GM12878 (cell line): ENCODE measurements around the gene ROCK2. TPM values are rescaled to one million over a fixed set of nuclear protein-coding genes. Genes with fewer than 3 reads are reported as not detected.

ENCODE experiments used
- ATAC-seq: fragments of 200-7000 bp; cut with Tn5 transposase; 3 replicates; pipeline ENCODE4 v1.9.1; 2020; ENCODE audit warnings: mild to moderate bottlenecking, moderate library complexity
- BruUV-seq: library from RNA; stranded (reverse); fragments of 400-500 nt; replicated peaks from 2 replicates; lab custom pipeline; 2021; lab: Mats Ljungman, UMichigan
- CTCF ChIA-PET: fragments of 300-600 bp; sonication (Branson Sonifier 250); formaldehyde crosslinking; extraction: SDS; loops from one replicate; lab custom pipeline; 2021; ENCODE audit warnings: inconsistent platforms; lab: Yijun Ruan, JAX
- POLR2A ChIA-PET: fragments of 350-600 bp; formaldehyde crosslinking; extraction: SDS; loops from one replicate; lab custom pipeline; 2021; ENCODE audit warnings: inconsistent platforms; lab: Charles Lee
- RAD21 ChIA-PET: fragments of 300-600 bp; sonication (Branson Sonifier 250); formaldehyde crosslinking; loops from one replicate; lab custom pipeline; 2023; ENCODE audit warnings: antibody characterized with exemption; ENCODE audit not compliant: unreplicated experiment; lab: Charles Lee
- SMC1A ChIA-PET: fragments of 300-600 bp; sonication (Branson Sonifier 250); formaldehyde crosslinking; loops from one replicate; lab custom pipeline; 2023; ENCODE audit not compliant: unreplicated experiment, uncharacterized antibody; lab: Charles Lee
- DNase-seq: peaks from one replicate; pipeline ENCODE4 v3.0.0-alpha.2; 2011; ENCODE audit warnings: low read depth, low spot score
- FAIRE-seq: peaks from 3 replicates; lab custom pipeline; 2011; peaks lifted over from hg19 to GRCh38; lab: Jason Lieb, UNC
- H2AFZ ChIP-seq: 2 replicates; pipeline ENCODE4 v1.6.0; 2011; ENCODE audit warnings: low read depth, low read length, control low read depth; ENCODE audit not compliant: control insufficient read depth
- H3K27ac ChIP-seq: 2 replicates; pipeline ENCODE4 v1.5.1; 2011; ENCODE audit warnings: control low read depth; ENCODE audit not compliant: control insufficient read depth, insufficient read depth
- H3K27me3 ChIP-seq, 2 experiments: replicated peaks in 1 of 2; 2 replicates each; pipeline versions ENCODE4 v1.6.0 to v1.6.1; 2011; ENCODE audit warnings: low read length in 1 of 2; ENCODE audit not compliant: control insufficient read depth in 2 of 2, insufficient read depth in 2 of 2
- H3K36me3 ChIP-seq, 2 experiments: 2 replicates each; pipeline ENCODE4 v1.5.1; 2011; ENCODE audit warnings: low read length in 1 of 2; ENCODE audit not compliant: control insufficient read depth in 2 of 2, insufficient read depth in 2 of 2
- H3K4me1 ChIP-seq: 2 replicates; pipeline ENCODE4 v1.6.1; 2011; ENCODE audit warnings: mild to moderate bottlenecking, low read length, moderate library complexity, mixed read lengths; ENCODE audit not compliant: control insufficient read depth, insufficient read depth
- H3K4me2 ChIP-seq: 2 replicates; pipeline ENCODE4 v1.6.0; 2011; ENCODE audit warnings: control low read depth; ENCODE audit not compliant: control insufficient read depth, insufficient read depth
- H3K4me3 ChIP-seq: fragments of 200-600 bp; sonication (generic); 2 replicates; pipeline ENCODE4 v1.5.1; 2016
- H3K79me2 ChIP-seq: 2 replicates; pipeline ENCODE4 v1.6.0; 2011; ENCODE audit warnings: low read length; ENCODE audit not compliant: control insufficient read depth, insufficient read depth
- H3K9ac ChIP-seq: 2 replicates; pipeline ENCODE4 v1.8.0; 2011; ENCODE audit warnings: low read length, control low read depth, mixed read lengths; ENCODE audit not compliant: control insufficient read depth, insufficient read depth
- H3K9me3 ChIP-seq: replicated peaks from 3 replicates; pipeline ENCODE4 v1.5.1; 2011; ENCODE audit warnings: mild to moderate bottlenecking, low read length; ENCODE audit not compliant: control insufficient read depth, insufficient read depth
- H4K20me1 ChIP-seq: 2 replicates; pipeline ENCODE4 v1.6.0; 2011; ENCODE audit not compliant: control insufficient read depth, insufficient read depth
- MLLT1 ChIP-seq: fragments of 450-650 bp; IDR thresholded peaks from 2 replicates; pipeline ENCODE4 v1.6.1; 2016; ENCODE audit warnings: mild to moderate bottlenecking
- NKRF ChIP-seq: fragments of 450-650 bp; conservative IDR thresholded peaks from 2 replicates; pipeline ENCODE4 v1.6.1; 2017; ENCODE audit warnings: mild to moderate bottlenecking, moderate library complexity
- NR2C1 ChIP-seq: fragments of 450-650 bp; IDR thresholded peaks from 2 replicates; pipeline ENCODE4 v1.6.1; 2017; ENCODE audit warnings: antibody characterized with exemption, mild to moderate bottlenecking, moderate library complexity
- NRF1 ChIP-seq: conservative IDR thresholded peaks from 2 replicates; pipeline ENCODE4 v1.6.1; 2011; ENCODE audit warnings: mild to moderate bottlenecking, low read depth, low read length, improper control_type of control experiment
- YY1 ChIP-seq: IDR thresholded peaks from 2 replicates; pipeline ENCODE4 v1.6.1; 2011; ENCODE audit warnings: low read depth, mild to moderate bottlenecking, low read length
- WGBS: methylation state at CpG from one replicate; pipeline ENCODE4 v1.1.6; 2016; ENCODE audit warnings: low lambda C conversion rate; ENCODE audit not compliant: insufficient replicate concordance, insufficient coverage; ENCODE audit errors: missing lambda C conversion rate; 5-methylcytosine and 5-hydroxymethylcytosine counted together
- in situ Hi-C: fragments of 300-500 bp; cut with MboI; formaldehyde crosslinking; loops from 9 replicates; pipeline ENCODE4 v1.14.3; 2018; ENCODE audit warnings: mixed read lengths
- intact Hi-C: fragments of 100-400 bp; cut with micrococcal nuclease; formaldehyde crosslinking; loops from one replicate; pipeline ENCODE4 v1.14.2; 2022; ENCODE audit not compliant: unreplicated experiment
- polyA plus RNA-seq, 11 experiments: library from polyadenylated mRNA; depleted of rRNA in 4 of 11; unstranded in 6 of 11; stranded (reverse) in 5 of 11; fragments of >200 nt; fragmentation: Nextera tagmentation in 4 of 11; fragmentation: Illumina TruSeq in 1 of 11; extraction: Ambion mirVana in 4 of 11; extraction: Trizol in 1 of 11; gene quantifications; 1 replicate in 1 of 11; 2 replicates in 10 of 11; pipeline versions ENCODE4 v1.2.1 to v1.2.3, GENCODE V29; 2011 to 2016; ENCODE audit warnings: inconsistent platforms in 2 of 11, missing spikeins in 2 of 11, low read depth in 1 of 11
- total RNA-seq, 4 experiments: library from RNA; depleted of rRNA in 3 of 4; stranded (reverse); fragments of >200 nt in 3 of 4; fragmentation: Illumina TruSeq in 1 of 4; extraction: Trizol in 1 of 4; gene quantifications; 2 replicates each; pipeline versions ENCODE4 v1.2.1 to v1.2.3, GENCODE V29; 2013 to 2021
- TF ChIP-seq, protein P1 (sequence below): fragments of 450-650 bp; IDR thresholded peaks from 2 replicates; pipeline ENCODE4 v1.6.1; 2017; ENCODE audit warnings: borderline replicate concordance
- TF ChIP-seq, protein P2 (sequence below): IDR thresholded peaks from 2 replicates; pipeline ENCODE4 v1.6.1; 2011; ENCODE audit warnings: borderline replicate concordance, low read depth, mild to moderate bottlenecking, moderate library complexity, mixed read lengths, low read length; ENCODE audit not compliant: insufficient read depth; ENCODE audit errors: extremely low read length
- TF ChIP-seq, protein P3 (sequence below): IDR thresholded peaks from 2 replicates; pipeline ENCODE4 v1.6.1; 2012; ENCODE audit warnings: low read depth, low read length, improper control_type of control experiment

The ROCK2 gene
- total and polyA plus RNA-seq, 10 of the 15 experiments (the other 5 are each of a cell fraction or from before 2014, with no cell fraction given), result 4.6 to 22.1 (median 8.3) TPM

DNA sequence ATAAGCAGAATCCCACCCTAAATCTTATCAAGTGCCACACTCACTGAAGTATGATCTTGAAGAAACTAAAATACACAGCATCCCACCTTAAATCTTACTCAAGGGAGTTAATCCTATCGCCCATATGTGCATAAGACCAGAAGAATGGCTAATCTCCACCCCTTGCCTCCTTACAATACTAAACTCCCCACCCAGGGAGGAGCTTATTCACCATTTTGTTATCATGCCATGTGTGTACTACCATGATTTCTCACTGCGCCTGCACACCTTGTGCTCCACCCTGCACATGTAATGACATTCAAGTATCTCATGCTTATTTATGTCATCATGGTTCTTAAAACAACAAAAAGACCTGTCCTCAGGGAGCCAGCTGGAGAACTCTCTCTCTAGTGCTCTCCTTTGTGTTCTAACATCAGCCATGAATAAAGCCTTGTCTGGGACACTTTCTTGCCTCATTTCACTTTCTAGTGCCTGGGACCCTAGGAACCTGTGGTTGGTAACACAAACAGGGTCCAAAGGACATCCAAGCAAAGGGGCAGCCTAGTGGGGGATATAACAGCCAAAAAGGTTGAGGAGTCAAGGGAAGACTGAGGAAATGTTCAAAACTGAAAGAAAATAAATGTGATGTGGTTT, 101.8 kb downstream of the ROCK2 start:
- no peak for ATAC-seq
- no peak overlapping the region for H3K27ac ChIP-seq
- TF ChIP-seq, protein P1, sequence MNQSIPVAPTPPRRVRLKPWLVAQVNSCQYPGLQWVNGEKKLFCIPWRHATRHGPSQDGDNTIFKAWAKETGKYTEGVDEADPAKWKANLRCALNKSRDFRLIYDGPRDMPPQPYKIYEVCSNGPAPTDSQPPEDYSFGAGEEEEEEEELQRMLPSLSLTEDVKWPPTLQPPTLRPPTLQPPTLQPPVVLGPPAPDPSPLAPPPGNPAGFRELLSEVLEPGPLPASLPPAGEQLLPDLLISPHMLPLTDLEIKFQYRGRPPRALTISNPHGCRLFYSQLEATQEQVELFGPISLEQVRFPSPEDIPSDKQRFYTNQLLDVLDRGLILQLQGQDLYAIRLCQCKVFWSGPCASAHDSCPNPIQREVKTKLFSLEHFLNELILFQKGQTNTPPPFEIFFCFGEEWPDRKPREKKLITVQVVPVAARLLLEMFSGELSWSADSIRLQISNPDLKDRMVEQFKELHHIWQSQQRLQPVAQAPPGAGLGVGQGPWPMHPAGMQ, result no peak
- TF ChIP-seq, protein P2, sequence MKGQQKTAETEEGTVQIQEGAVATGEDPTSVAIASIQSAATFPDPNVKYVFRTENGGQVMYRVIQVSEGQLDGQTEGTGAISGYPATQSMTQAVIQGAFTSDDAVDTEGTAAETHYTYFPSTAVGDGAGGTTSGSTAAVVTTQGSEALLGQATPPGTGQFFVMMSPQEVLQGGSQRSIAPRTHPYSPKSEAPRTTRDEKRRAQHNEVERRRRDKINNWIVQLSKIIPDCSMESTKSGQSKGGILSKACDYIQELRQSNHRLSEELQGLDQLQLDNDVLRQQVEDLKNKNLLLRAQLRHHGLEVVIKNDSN, result no peak
- TF ChIP-seq YY1, result no peak
- no peak for TF ChIP-seq NRF1
- TF ChIP-seq NKRF, result no peak
- TF ChIP-seq, protein P3, sequence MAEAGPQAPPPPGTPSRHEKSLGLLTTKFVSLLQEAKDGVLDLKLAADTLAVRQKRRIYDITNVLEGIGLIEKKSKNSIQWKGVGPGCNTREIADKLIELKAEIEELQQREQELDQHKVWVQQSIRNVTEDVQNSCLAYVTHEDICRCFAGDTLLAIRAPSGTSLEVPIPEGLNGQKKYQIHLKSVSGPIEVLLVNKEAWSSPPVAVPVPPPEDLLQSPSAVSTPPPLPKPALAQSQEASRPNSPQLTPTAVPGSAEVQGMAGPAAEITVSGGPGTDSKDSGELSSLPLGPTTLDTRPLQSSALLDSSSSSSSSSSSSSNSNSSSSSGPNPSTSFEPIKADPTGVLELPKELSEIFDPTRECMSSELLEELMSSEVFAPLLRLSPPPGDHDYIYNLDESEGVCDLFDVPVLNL, result no peak
- no peak for TF ChIP-seq NR2C1
- TF ChIP-seq MLLT1, result no peak
- intact Hi-C loops (no loop called here), in situ Hi-C loops (no loop called here)
- ChIA-PET POLR2A (no interaction called here), RAD21 (no interaction called here), CTCF (interaction anchor here (1.3 kb wide), 1 partner anchor 9 kb away, joined by 4 read pairs; no protein-coding TSS in a partner anchor), SMC1A (interaction anchor here (1.2 kb wide), 1 partner anchor 16 kb away, joined by 3 read pairs; no protein-coding TSS in a partner anchor)
- H3K36me3 ChIP-seq, result no peaks in the 10 kb centered on the region; a peak in 1 of 4 replicates
- no TSS peak for BruUV-seq
- no peak for DNase-seq
- no peaks in the 10 kb centered on the region for H3K4me1 ChIP-seq
- WGBS, result 100% methylated on average over 2 of the region's 2 CpGs
- no peak for FAIRE-seq
- no peak overlapping the region for H3K4me3 ChIP-seq
- no peaks in the 10 kb centered on the region for H3K9me3 ChIP-seq
- H4K20me1 ChIP-seq, result no peaks in the 10 kb centered on the region
- H3K27me3 ChIP-seq, result no peaks in the 10 kb centered on the region
- no peak overlapping the region for H2AFZ ChIP-seq
- H3K4me2 ChIP-seq, result no peak overlapping the region
- no peak overlapping the region for H3K9ac ChIP-seq
- no peaks in the 10 kb centered on the region for H3K79me2 ChIP-seq
